Osteoblast (primary cell): ENCODE measurements around the gene DNAH7. TPM values are rescaled to one million over a fixed set of nuclear protein-coding genes. Genes with fewer than 3 reads are reported as not detected.
"Not testable (repeated sequence)": the region's sequence is repeated elsewhere in the genome, so short reads cannot be mapped to it uniquely, and the experiment has no call there.

Experiments used
- DNase-seq: peaks from one replicate; pipeline ENCODE4 v3.0.0; 2011; ENCODE audit warnings: low spot score, mixed read lengths; ENCODE audit not compliant: insufficient read length; ENCODE audit errors: missing footprints
- H2AFZ ChIP-seq: 2 replicates; pipeline ENCODE4 v1.6.0; 2011; ENCODE audit warnings: mild to moderate bottlenecking, low read length
- H3K27ac ChIP-seq: 2 replicates; pipeline ENCODE4 v1.5.1; 2011; ENCODE audit warnings: mild to moderate bottlenecking, low read depth, low read length, moderate library complexity
- H3K27me3 ChIP-seq: 2 replicates; pipeline ENCODE4 v1.6.0; 2012; ENCODE audit warnings: mild to moderate bottlenecking, control low read depth, inconsistent platforms, low read length, moderate library complexity; ENCODE audit not compliant: insufficient read depth
- H3K36me3 ChIP-seq: 2 replicates; pipeline ENCODE4 v1.5.1; 2011; ENCODE audit warnings: mild to moderate bottlenecking, low read length, control low read depth, moderate library complexity; ENCODE audit not compliant: insufficient read depth
- H3K4me1 ChIP-seq: 2 replicates; pipeline ENCODE4 v1.5.1; 2011; ENCODE audit warnings: mild to moderate bottlenecking, low read length, control low read depth, moderate library complexity; ENCODE audit not compliant: insufficient read depth
- H3K4me2 ChIP-seq: 2 replicates; pipeline ENCODE4 v1.6.0; 2011; ENCODE audit warnings: mild to moderate bottlenecking, low read length; ENCODE audit not compliant: insufficient read depth
- H3K4me3 ChIP-seq: fragments of 200-600 bp; sonication (generic); 3 replicates; pipeline ENCODE4 v1.5.1; 2012; ENCODE audit warnings: mild to moderate bottlenecking, low read length, inconsistent platforms; ENCODE audit not compliant: insufficient read depth
- H3K79me2 ChIP-seq: 2 replicates; pipeline ENCODE4 v1.6.0; 2012; ENCODE audit warnings: mild to moderate bottlenecking, low read length, control low read depth, inconsistent platforms; ENCODE audit not compliant: insufficient read depth
- H3K9me3 ChIP-seq: 2 replicates; pipeline ENCODE4 v1.5.1; 2011; ENCODE audit warnings: low read depth, low read length, control low read depth
- H4K20me1 ChIP-seq: 2 replicates; pipeline ENCODE4 v1.6.0; 2012; ENCODE audit warnings: mild to moderate bottlenecking, low read length, control low read depth; ENCODE audit not compliant: insufficient read depth
- total RNA-seq: library from RNA; depleted of rRNA; stranded (reverse); fragments of >200 nt; gene quantifications from 2 replicates; pipeline ENCODE4 v1.2.3, GENCODE V29; 2012
- TF ChIP-seq, protein P1 (sequence below): IDR thresholded peaks from 2 replicates; pipeline ENCODE4 v1.5.1; 2011; ENCODE audit warnings: mild to moderate bottlenecking, low read depth, low read length, moderate library complexity; ENCODE audit errors: extremely low read depth

Gene DNAH7
- total RNA-seq, 1 donor = 2.5 TPM

DNA sequence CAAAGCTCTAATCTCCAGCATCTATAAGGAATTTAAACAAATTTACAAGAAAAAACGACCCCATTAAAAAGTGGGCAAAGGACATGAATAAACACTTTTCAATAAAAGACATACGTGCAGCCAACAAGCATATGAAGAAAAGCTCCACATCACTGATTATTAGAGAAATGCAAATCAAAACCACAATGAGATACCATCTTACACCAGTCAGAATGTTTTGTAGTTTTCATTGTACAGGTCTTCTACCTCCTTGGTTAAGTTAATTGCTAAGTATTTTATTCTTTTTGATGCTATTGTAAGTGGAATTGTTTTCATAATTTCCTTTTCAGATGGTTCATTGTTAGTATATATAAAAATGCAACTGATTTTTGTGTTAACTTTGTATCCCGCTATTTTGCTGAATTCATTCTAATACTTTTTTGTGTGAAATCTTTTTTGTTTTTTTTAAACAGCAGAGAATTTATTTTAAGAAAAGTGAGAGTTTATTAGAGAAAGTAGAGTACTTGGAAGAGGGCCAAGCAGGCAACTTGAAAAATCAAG, 370.9 kb downstream of the DNAH7 start:
- Histone ChIP-seq H4K20me1 (peaks cover 6% of the 10 kb centered on the region), H3K79me2 (peaks cover 50% of the 10 kb centered on the region), H3K9me3 (no peaks in the 10 kb centered on the region), H3K4me1 (no peaks in the 10 kb centered on the region), H3K36me3 (peaks cover 5% of the 10 kb centered on the region), H3K4me3 (no peak overlapping the region), H3K27me3 (no peaks in the 10 kb centered on the region), H3K27ac (no peak overlapping the region), H3K4me2 (no peak overlapping the region), H2AFZ (no peak overlapping the region)
- TF ChIP-seq, protein P1, sequence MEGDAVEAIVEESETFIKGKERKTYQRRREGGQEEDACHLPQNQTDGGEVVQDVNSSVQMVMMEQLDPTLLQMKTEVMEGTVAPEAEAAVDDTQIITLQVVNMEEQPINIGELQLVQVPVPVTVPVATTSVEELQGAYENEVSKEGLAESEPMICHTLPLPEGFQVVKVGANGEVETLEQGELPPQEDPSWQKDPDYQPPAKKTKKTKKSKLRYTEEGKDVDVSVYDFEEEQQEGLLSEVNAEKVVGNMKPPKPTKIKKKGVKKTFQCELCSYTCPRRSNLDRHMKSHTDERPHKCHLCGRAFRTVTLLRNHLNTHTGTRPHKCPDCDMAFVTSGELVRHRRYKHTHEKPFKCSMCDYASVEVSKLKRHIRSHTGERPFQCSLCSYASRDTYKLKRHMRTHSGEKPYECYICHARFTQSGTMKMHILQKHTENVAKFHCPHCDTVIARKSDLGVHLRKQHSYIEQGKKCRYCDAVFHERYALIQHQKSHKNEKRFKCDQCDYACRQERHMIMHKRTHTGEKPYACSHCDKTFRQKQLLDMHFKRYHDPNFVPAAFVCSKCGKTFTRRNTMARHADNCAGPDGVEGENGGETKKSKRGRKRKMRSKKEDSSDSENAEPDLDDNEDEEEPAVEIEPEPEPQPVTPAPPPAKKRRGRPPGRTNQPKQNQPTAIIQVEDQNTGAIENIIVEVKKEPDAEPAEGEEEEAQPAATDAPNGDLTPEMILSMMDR = no peak
- DNase-seq = no peak

DNA sequence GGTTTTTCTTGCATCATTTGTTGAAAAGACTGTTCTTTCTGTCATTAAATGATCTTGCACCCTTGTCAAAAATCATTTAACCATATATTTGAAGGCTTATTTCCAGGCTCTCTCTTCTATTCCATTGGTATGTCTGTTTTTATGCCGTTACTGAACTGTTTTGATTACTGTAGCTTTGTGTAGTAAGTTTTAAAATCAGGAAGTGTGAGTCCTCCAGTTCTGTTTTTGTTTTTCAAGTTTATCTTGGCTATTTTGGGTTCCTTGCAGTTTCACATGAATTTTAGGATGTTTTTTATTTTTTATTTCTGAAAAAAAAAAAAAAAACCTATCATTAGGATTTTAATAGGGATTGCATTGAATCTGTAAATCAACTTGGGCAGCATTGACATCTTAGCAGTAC, 372.6 kb downstream of the DNAH7 start:
- peaks cover 62% of the 10 kb centered on the region for H3K79me2 ChIP-seq

DNA sequence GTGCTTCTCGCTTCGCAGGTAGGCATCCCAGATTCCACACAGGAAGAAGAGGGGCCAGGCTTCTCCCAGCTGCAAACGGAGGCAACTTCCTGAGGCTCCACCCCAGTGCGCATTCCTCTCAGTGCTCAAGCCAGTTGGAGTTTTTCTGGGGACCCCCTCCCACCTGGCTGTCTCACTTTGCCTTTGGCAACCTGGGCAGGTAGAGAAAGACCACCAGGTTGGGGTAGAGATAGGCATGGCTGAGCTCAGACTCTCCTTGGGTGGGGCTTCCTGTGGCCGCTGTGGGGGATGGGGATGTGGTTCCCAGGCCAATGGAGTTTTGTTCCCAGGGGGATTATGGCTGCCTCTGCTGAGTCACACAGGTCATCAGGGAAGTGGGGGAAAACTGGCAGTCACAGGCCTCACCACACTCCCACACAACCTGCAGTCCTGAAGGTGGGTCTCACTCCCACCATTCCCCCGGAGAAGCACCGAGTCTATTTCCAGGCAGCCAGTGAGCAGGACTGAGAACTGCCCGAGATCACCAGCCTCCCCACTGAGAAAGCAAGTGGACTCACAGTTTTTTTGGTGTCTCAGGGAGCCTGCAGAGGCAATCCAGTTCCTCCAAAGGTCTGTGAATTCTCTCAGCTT, 373.5 kb downstream of the DNAH7 start:
- Histone ChIP-seq H3K9me3 (no peaks in the 10 kb centered on the region), H3K4me2 (no peak overlapping the region), H3K27ac (no peak overlapping the region), H2AFZ (no peak overlapping the region), H4K20me1 (peaks cover 6% of the 10 kb centered on the region), H3K27me3 (no peaks in the 10 kb centered on the region), H3K36me3 (peaks cover 7% of the 10 kb centered on the region), H3K4me1 (no peaks in the 10 kb centered on the region), H3K79me2 (peaks cover 66% of the 10 kb centered on the region), H3K4me3 (no peak overlapping the region)
- DNase-seq = no peak
- TF ChIP-seq, protein P1 = no peak

More for the DNA sequence above, 372.6 kb downstream of the DNAH7 start:
- no peaks in the 10 kb centered on the region for H3K27me3 ChIP-seq
- peaks cover 5% of the 10 kb centered on the region for H3K36me3 ChIP-seq
- no peak overlapping the region for H3K4me2 ChIP-seq
- H2AFZ ChIP-seq = no peak overlapping the region
- no peaks in the 10 kb centered on the region for H3K9me3 ChIP-seq
- no peak overlapping the region for H3K27ac ChIP-seq
- H3K4me3 ChIP-seq = no peak overlapping the region
- no peak for DNase-seq
- H3K4me1 ChIP-seq = no peaks in the 10 kb centered on the region
- TF ChIP-seq, protein P1 = no peak
- H4K20me1 ChIP-seq = peaks cover 6% of the 10 kb centered on the region

DNA sequence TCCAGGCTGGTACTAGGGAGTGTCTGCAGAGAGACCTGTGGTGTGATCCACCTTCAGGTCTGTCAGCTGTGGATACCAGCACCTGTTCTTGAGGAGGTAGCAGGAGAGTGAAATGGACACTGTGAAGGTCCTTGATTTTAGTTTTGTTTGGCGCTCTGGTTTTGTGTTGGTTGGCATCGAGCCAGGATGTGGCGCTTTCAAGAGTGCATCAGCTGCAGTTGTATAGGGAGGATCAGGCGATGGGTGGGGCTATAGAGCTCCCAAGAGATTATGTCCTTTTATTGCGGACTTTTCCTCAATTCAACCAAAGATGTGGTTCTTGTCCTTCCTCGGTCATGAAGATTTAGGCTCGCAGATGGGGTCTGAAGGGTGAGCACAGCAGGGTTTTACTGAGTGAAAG, 374.1 kb downstream of the DNAH7 start:
- no peak overlapping the region for H3K4me3 ChIP-seq
- TF ChIP-seq, protein P1 = no peak
- no peak for DNase-seq
- H3K27me3 ChIP-seq = no peaks in the 10 kb centered on the region
- no peak overlapping the region for H3K27ac ChIP-seq
- no peak overlapping the region for H2AFZ ChIP-seq
- peaks cover 65% of the 10 kb centered on the region for H3K79me2 ChIP-seq
- peaks cover 8% of the 10 kb centered on the region for H3K36me3 ChIP-seq
- no peak overlapping the region for H3K4me2 ChIP-seq
- H3K9me3 ChIP-seq = no peaks in the 10 kb centered on the region
- no peaks in the 10 kb centered on the region for H3K4me1 ChIP-seq
- peaks cover 6% of the 10 kb centered on the region for H4K20me1 ChIP-seq

DNA sequence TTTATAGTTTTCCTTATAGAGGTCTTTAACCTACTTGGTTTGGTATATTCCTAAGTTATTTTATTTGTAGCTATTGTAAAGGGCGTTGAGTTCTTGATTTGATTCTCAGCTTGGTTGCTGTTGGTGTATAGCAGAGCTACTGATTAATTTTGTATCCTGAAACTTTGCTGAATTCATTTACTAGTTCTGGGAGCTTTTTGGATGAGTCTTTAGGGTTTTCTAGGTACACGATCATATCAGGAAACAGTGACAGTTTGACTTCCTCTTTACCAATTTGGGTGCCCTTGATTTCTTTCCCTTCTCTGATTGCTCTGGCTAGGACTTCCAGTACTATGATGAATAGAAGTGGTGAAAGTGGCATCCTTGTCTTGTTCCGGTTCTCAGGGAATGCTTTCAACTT, 376.1 kb downstream of the DNAH7 start:
- H3K27me3 ChIP-seq, H3K27ac ChIP-seq, H3K4me3 ChIP-seq, H3K9me3 ChIP-seq, H2AFZ ChIP-seq, H3K4me1 ChIP-seq, H3K36me3 ChIP-seq, H3K4me2 ChIP-seq, H4K20me1 ChIP-seq, DNase-seq: not testable (repeated sequence)
- peaks cover 59% of the 10 kb centered on the region for H3K79me2 ChIP-seq
